Naive thymus-derived CD8-positive, alpha-beta T cell (primary cell): Measurements from ENCODE around the gene SFTPB. TPM values are rescaled to one million over a fixed set of nuclear protein-coding genes. Genes with fewer than 3 reads are reported as not detected.
A peak's percentile ranks its signal among the peaks of the same experiment; 100 is the strongest.
"Not testable (repeated sequence)": the region's sequence is repeated elsewhere in the genome, so short reads cannot be mapped to it uniquely, and the experiment has no call there.

Source experiments
- ATAC-seq, 2 donors: fragments of 150-1000 bp; cut with Tn5 transposase in 1 of 2; sonication (Bioruptor Pico), chemical (Tn5 transposase) in 1 of 2; 1 replicate in 1 of 2; 2 replicates in 1 of 2; pipeline ENCODE4 v1.10.0; 2021; ENCODE audit warnings: mild to moderate bottlenecking in 2 of 2, moderate library complexity in 2 of 2
- POLR2A ChIA-PET: fragments of 350-600 bp; sonication (Branson Sonifier 250); formaldehyde crosslinking; loops from one replicate; lab custom pipeline; 2021; ENCODE audit warnings: antibody characterized with exemption; lab: Charles Lee
- DNase-seq, 10 donors: peaks; one replicate each; pipeline versions ENCODE4 v3.0.0 to v3.0.0-alpha.2; 2020 to 2022
- H3K27ac Mint-ChIP-seq, 10 donors: one replicate each; pipeline ENCODE4 v1.8.0; 2020 to 2022; ENCODE audit warnings: mild to moderate bottlenecking in 10 of 10, mixed read lengths in 10 of 10, moderate library complexity in 4 of 10, inconsistent platforms in 1 of 10
- H3K27me3 Mint-ChIP-seq, 5 donors: one replicate each; pipeline ENCODE4 v1.8.0; 2021 to 2022; ENCODE audit warnings: mixed read lengths in 5 of 5
- H3K36me3 Mint-ChIP-seq, 3 donors: one replicate each; pipeline ENCODE4 v1.8.0; 2020 to 2022; ENCODE audit warnings: mixed read lengths in 3 of 3, mild to moderate bottlenecking in 2 of 3, inconsistent platforms in 1 of 3
- H3K4me1 Mint-ChIP-seq, 4 donors: one replicate each; pipeline ENCODE4 v1.8.0; 2021 to 2022; ENCODE audit warnings: mixed read lengths in 4 of 4
- H3K4me3 Mint-ChIP-seq, 10 donors: one replicate each; pipeline ENCODE4 v1.8.0; 2020 to 2022; ENCODE audit warnings: mild to moderate bottlenecking in 10 of 10, mixed read lengths in 10 of 10, moderate library complexity in 6 of 10, inconsistent platforms in 1 of 10
- H3K9me3 Mint-ChIP-seq, 9 donors: one replicate each; pipeline ENCODE4 v1.8.0; 2020 to 2022; ENCODE audit warnings: mixed read lengths in 9 of 9, mild to moderate bottlenecking in 3 of 9, inconsistent platforms in 1 of 9, moderate library complexity in 1 of 9
- polyA plus RNA-seq, 3 donors: library from polyadenylated mRNA; unstranded; fragments of 300-500 nt; fragmentation: Illumina TruSeq; gene quantifications; one replicate each; pipeline ENCODE4 v1.2.3, GENCODE V29; 2021
- total RNA-seq, 8 experiments: library from RNA in 2 of 8; stranded (reverse) in 2 of 8; gene quantifications; one replicate each; pipeline ENCODE4 v1.2.3 and lab custom pipeline; 2021 to 2026

The SFTPB gene
- total and polyA plus RNA-seq, 5 experiments from 2014 or later, result 0.06 TPM; not detected in 4

DNA sequence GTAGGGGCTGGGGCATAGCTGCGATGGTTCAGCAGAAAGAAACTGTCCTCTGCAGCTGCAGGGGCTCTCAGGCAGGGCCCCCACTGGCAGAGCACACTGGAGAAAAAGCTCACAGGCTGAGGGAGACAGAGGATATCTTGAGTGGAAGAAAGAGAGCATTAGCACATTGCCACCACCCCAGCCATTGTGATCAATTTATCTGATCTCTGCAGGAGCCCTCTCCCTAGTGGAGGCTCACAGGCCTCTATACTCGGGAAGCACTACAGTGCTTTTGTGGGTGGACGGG, 801 bp upstream of the SFTPB start:
- DNase-seq (no peak), ATAC-seq (no peak)
- Mint-ChIP-seq H3K4me3 (no peak overlapping the region), H3K27ac (no peak overlapping the region), H3K36me3 (no peaks in the 10 kb centered on the region), H3K27me3 (peaks cover 0 to 4% (median 0%) of the 10 kb centered on the region in 5 donors), H3K4me1 (peaks cover 0 to 10% (median 3%) of the 10 kb centered on the region in 4 donors), H3K9me3 (no peaks in the 10 kb centered on the region)
- POLR2A ChIA-PET, result no interaction called here

- Mint-ChIP-seq H3K27ac (peak overlapping the region in 1 of 10 donors; percentile 79), H3K4me1 (peaks cover 0 to 7% (median 3%) of the 10 kb centered on the region in 4 donors), H3K9me3 (no peaks in the 10 kb centered on the region), H3K36me3 (no peaks in the 10 kb centered on the region), H3K27me3 (peaks cover 0 to 4% (median 0%) of the 10 kb centered on the region in 5 donors), H3K4me3 (no peak overlapping the region)
- POLR2A ChIA-PET, result no interaction called here
- DNase-seq (no peak), ATAC-seq (no peak)
Measured at GRCh38 chr2:85667561-85668008, 414 bp downstream of the SFTPB start.

DNA sequence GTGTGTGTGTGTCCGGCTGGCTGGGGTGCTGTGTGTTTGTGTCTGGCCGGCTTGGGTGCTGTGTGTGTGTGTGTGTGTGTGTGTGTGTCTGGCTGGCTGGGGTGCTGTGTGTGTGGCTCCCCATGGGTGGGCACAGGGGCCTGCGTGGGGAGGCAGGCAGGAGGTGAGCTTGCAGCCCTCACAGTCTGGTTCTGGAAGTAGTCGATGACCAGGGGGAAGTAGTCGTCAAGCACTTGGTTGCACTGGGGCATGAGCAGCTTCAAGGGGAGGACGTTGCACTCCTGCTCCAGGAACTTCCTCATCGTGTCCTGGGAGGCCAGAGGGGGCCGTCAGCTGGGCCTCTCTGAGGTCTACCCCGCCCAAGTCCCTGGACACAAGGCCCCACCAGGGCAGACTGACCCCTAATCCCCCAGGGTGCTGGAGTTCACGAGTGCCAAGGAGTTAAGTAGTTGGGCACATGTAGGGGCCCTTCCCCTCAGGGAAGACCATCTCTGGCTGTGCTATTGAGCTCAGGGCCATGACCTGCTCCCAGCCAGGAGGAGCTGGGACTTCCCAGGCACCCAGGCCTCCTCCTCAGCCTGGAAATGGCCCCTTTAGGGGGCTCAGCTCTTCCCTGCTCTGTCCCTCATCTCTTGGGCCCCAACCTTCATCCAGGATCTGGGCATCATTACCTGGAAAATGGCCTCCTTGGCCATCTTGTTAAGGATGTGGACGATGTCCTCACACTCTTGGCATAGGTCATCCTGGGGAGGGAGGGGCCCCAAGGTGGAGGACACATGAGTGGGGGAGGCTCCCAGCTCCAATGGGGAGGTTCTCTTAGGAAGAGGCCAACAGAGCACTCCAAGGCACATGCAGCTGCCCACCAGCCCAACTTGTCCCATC, 1.3 kb downstream of the SFTPB start:
- ATAC-seq (no peak), DNase-seq (no peak)
- H3K9me3 Mint-ChIP-seq, result no peaks in the 10 kb centered on the region
- H3K27me3 Mint-ChIP-seq, result peaks cover 0 to 4% (median 0%) of the 10 kb centered on the region in 5 donors
- POLR2A ChIA-PET, result no interaction called here
- H3K4me3 Mint-ChIP-seq, result no peak overlapping the region
- no peaks in the 10 kb centered on the region for H3K36me3 Mint-ChIP-seq
- H3K27ac Mint-ChIP-seq, result no peak overlapping the region
- peaks cover 0 to 7% (median 2%) of the 10 kb centered on the region in 4 donors for H3K4me1 Mint-ChIP-seq

DNA sequence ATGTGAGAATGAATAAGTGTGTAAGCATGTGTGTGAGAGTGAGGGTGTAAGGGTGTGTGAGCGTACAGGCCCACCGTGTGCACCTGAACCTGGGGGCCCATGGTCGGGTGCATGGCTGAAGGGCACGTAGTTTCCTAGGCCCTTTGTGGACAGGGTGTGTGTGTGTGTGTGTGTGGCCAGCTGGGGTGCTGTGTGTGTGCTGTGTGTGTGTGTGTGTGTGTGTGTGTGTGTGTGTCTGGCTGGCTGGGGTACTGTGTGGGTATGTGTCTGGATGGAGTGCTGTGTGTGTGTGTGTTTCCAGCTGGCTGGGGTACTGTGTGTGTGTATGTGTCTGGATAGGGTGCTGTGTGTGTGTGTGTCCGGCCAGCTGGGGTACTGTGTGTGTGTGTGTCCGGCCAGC, 2.0 kb downstream of the SFTPB start:
- Mint-ChIP-seq H3K4me1 (peaks cover 0 to 7% (median 2%) of the 10 kb centered on the region in 4 donors), H3K27me3 (peaks cover 0 to 4% (median 0%) of the 10 kb centered on the region in 5 donors), H3K36me3 (no peaks in the 10 kb centered on the region), H3K4me3 (no peak overlapping the region), H3K9me3 (no peaks in the 10 kb centered on the region), H3K27ac (no peak overlapping the region)
- DNase-seq (no peak), ATAC-seq (no peak)
- POLR2A ChIA-PET, result no interaction called here

GRCh38 chr2:85665264-85665937, 2.6 kb downstream of the SFTPB start:
- DNase-seq, result no peak

GRCh38 chr2:85663594-85664565, 4.1 kb downstream of the SFTPB start:
- Mint-ChIP-seq H3K9me3 (no peaks in the 10 kb centered on the region), H3K4me1 (peaks cover 0 to 8% (median 3%) of the 10 kb centered on the region in 4 donors), H3K4me3 (no peak overlapping the region), H3K36me3 (peaks cover 0 to 5% (median 0%) of the 10 kb centered on the region in 3 donors), H3K27me3 (peaks cover 0 to 4% (median 0%) of the 10 kb centered on the region in 5 donors), H3K27ac (peak overlapping the region in 1 of 10 donors; percentile 67)
- POLR2A ChIA-PET, result no interaction called here
- ATAC-seq (no peak), DNase-seq (no peak)

More at GRCh38 chr2:85665264-85665937, 2.6 kb downstream of the SFTPB start:
- Mint-ChIP-seq H3K4me3 (no peak overlapping the region), H3K27ac (no peak overlapping the region), H3K27me3 (peaks cover 0 to 4% (median 0%) of the 10 kb centered on the region in 5 donors), H3K4me1 (peaks cover 0 to 7% (median 2%) of the 10 kb centered on the region in 4 donors), H3K9me3 (no peaks in the 10 kb centered on the region), H3K36me3 (no peaks in the 10 kb centered on the region)
- no peak for ATAC-seq
- POLR2A ChIA-PET, result no interaction called here

GRCh38 chr2:85662899-85663593, 5.0 kb downstream of the SFTPB start:
- no peak for DNase-seq
- H3K27me3 Mint-ChIP-seq, result peaks cover 0 to 4% (median 0%) of the 10 kb centered on the region in 5 donors
- POLR2A ChIA-PET, result no interaction called here
- peaks cover 0 to 7% (median 2%) of the 10 kb centered on the region in 4 donors for H3K4me1 Mint-ChIP-seq
- H3K27ac Mint-ChIP-seq, result peak overlapping the region in 1 of 10 donors; percentile 35
- no peak overlapping the region for H3K4me3 Mint-ChIP-seq
- ATAC-seq, result no peak
- peaks cover 0 to 8% (median 0%) of the 10 kb centered on the region in 3 donors for H3K36me3 Mint-ChIP-seq
- no peaks in the 10 kb centered on the region for H3K9me3 Mint-ChIP-seq

GRCh38 chr2:85661139-85661858, 6.7 kb downstream of the SFTPB start:
- Mint-ChIP-seq H3K27ac (no peak overlapping the region), H3K4me3 (no peak overlapping the region), H3K36me3 (peaks cover 0 to 19% (median 2%) of the 10 kb centered on the region in 3 donors), H3K4me1 (peaks cover 0 to 4% (median 2%) of the 10 kb centered on the region in 4 donors), H3K9me3 (no peaks in the 10 kb centered on the region), H3K27me3 (no peaks in the 10 kb centered on the region)
- no peak for ATAC-seq
- no peak for DNase-seq
- POLR2A ChIA-PET, result no interaction called here

DNA sequence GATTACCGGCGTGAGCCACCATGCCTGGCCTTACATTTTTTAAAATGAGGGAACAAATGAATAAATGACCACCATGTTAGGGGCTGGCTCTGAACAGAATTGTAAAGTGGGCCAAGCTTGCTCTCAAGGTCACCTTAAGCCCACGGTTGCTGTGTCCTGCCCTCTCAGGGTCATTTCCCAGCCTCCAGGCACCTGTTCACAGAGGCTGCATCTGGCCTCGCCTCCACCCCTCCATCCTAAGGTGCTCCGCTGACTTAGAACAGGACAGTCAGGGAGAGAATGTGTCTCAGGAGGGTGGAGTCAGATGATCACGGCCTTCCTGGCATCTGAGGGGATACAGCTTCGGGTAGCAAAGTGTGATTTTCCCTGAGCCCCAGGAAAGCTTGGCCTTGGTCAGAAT, 7.3 kb downstream of the SFTPB start:
- ATAC-seq, result no peak
- POLR2A ChIA-PET, result no interaction called here

GRCh38 chr2:85660301-85660700, 7.7 kb downstream of the SFTPB start:
- H3K27me3 Mint-ChIP-seq, H3K4me3 Mint-ChIP-seq, H3K9me3 Mint-ChIP-seq, H3K27ac Mint-ChIP-seq, H3K4me1 Mint-ChIP-seq, POLR2A ChIA-PET, DNase-seq, ATAC-seq: not testable (repeated sequence)
- peaks cover 0 to 27% (median 2%) of the 10 kb centered on the region in 3 donors for H3K36me3 Mint-ChIP-seq

More for the DNA sequence above, 7.3 kb downstream of the SFTPB start:
- no peak for DNase-seq
- no peak overlapping the region for H3K27ac Mint-ChIP-seq
- no peaks in the 10 kb centered on the region for H3K9me3 Mint-ChIP-seq
- no peaks in the 10 kb centered on the region for H3K27me3 Mint-ChIP-seq
- peaks cover 0 to 25% (median 2%) of the 10 kb centered on the region in 3 donors for H3K36me3 Mint-ChIP-seq
- H3K4me3 Mint-ChIP-seq, result no peak overlapping the region
- peaks cover 0 to 4% (median 2%) of the 10 kb centered on the region in 4 donors for H3K4me1 Mint-ChIP-seq

GRCh38 chr2:85659324-85659981, 8.5 kb downstream of the SFTPB start:
- POLR2A ChIA-PET, result no interaction called here
- H3K27ac Mint-ChIP-seq, result peak overlapping the region in 1 of 10 donors; percentile 27
- no peaks in the 10 kb centered on the region for H3K27me3 Mint-ChIP-seq
- DNase-seq (no peak), ATAC-seq (no peak)
- H3K4me1 Mint-ChIP-seq, result peaks cover 0 to 4% (median 2%) of the 10 kb centered on the region in 4 donors
- peaks cover 0 to 32% (median 2%) of the 10 kb centered on the region in 3 donors for H3K36me3 Mint-ChIP-seq
- no peak overlapping the region for H3K4me3 Mint-ChIP-seq
- no peaks in the 10 kb centered on the region for H3K9me3 Mint-ChIP-seq
